ENCODE measurements around the gene WDFY1.
"Not testable (repeated sequence)": the region's sequence is repeated elsewhere in the genome, so short reads cannot be mapped to it uniquely, and the experiment has no call there.

The WDFY1 gene

DNA sequence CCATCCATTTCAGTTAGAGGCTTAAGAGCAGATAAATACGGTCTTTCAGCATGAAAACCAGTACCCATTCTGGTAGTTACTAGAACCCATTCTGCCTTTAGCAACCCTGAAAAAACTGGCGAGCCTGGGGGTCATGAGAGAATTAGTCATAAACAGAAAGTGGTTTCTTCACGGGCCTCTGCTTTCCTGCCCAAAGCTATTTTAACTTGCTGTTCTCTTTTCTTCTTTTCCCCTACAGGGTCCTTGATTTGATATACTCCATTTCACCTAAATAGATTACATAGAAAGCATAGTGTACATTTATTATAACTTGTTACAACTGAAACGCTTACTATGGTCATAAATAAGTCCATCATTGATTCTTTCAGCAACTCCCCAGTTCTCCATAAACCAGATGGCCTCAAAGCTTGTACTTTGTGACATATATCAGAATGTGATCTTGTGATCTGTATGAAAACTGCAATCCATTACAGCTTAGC, 48.3 kb downstream of the WDFY1 start:
- no peak for DNase-seq (ENCODE audit: low spot score)

DNA sequence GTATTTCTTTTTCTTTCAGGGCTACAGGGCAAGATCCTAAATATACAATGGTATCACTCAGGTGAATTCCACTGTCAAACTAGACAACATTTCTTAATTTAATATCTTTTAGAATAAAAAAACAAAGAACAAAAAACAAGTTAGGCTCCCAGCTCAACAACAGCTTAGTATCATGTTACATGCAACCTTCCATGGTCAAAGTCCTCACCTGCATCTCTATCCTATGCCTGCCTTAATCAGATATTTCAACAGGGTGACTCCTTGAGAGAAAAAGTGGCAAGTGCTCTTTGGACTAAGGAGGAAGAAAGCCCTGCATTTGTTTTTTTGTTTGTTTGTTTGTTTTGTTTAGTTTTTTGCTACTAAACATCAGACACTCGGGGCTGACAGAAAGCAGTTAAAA, 50.2 kb downstream of the WDFY1 start:
- no peak for DNase-seq (ENCODE audit: low spot score)

DNA sequence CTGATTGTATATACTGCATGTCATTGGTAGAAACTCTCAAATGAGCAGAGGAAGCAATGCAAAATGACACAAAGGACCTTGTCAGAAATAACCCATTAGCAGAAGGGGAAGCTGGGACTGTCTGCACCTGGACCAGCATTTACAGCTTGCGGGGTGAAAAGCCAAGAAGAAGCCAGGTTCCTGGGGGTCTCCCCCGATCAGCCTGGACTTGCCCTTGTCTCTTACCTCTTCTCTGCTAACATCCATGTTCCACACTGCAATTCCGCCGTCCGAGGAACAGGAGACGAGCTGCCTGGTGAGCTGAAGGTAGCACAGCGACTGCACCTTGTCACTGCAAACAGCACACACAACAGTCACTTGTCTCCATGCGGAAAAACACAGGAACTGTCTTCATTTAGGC, 51.1 kb downstream of the WDFY1 start:
- no peak for DNase-seq (ENCODE audit: low spot score)

DNA sequence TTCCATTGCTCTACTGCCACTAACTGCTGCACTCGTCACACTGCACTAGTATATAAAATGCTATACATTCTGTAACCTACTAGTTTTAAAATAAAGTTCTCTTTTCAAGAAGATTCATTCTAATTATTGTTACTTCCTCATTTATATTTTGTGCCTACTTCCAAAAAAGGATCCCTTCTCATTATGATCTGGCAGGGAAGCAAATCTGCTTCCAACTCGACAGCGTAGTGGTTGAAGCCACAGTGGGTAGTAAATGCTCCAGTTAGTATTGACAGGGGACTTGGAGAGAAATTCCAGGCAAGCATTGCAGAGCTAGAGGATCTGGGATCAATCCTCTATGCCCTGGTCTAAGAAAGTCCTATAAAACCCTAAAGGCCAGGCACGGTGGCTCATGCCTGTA, 54.4 kb downstream of the WDFY1 start:
- no peak for DNase-seq (ENCODE audit: low spot score)

DNA sequence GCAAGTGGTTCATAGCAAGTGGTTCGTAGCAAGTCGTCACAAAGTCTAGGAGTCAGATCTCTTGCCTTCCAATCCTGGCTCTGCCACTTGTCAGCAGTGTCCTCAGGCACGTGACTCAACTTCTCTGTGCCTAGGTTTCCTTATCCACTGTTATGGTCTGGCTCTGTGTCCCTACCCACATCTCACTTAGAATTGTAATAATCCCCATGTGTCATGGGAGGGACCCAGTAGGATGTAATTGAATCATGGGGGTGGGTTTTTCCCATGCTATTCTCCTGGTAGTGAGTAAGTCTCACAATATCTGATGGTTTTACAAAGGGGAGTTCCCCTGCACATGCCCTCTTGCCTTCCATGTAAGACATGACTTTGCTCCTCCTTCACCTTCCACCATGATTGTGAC, 55.9 kb downstream of the WDFY1 start:
- DNase-seq (ENCODE audit: low spot score) = no peak

DNA sequence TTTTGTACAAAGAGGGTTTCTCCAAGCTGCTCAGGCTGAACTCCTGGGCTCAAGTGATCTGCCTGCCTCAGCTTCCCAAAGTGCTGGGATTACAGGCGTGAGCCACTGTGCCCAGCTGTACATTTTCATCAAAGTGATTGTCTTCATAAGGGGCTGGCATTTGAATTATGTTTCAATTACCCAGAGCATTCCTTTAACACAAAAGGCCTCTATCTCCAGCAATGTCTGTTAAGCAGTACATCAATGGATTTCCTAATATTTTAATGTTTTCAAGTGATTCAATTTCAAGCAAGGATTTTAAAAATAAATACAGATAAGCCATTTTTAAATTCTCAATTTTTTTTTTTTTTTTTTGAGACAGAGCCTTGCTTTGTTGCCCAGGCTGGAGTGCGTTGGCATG, 56.9 kb downstream of the WDFY1 start:
- DNase-seq (ENCODE audit: low spot score) = no peak

DNA sequence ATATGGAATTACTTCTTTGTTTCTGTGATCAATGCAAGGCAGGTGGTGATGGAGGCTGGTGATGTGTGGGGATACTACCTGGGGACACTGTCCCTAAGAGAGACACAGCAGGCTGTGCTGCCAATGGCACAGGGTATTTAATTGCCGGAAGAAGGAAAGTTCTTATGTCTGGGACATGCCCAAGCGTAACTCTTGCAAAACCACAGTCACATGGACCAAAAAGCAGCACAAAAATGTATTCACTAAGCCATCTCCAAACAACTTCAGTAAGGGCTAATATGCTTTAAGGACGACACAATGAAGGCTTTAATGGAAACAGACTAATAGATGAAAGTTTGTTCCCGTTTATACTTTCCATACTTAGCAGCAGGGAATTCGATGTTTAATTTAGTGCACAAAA, 58.0 kb downstream of the WDFY1 start:
- DNase-seq (ENCODE audit: low spot score) = no peak

DNA sequence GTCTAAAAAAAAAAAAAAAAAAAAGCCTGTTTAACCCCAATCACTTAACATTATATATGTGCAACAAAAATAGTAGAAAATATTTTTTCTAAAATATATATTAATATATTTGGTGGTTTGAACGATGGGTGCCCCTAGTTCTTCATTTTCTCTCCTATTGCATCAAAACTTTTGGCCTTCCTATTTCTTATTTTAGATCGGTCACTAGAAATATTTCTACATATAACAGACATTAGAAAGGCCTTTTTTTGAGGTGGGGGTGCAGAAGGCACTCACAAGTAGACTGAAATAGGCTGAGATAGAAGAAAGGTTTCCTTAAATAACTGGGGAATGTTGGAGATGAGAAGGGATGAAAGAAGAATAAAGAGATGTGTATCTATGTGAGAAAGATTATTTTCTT, 58.4 kb downstream of the WDFY1 start:
- no peak for DNase-seq (ENCODE audit: low spot score)

DNA sequence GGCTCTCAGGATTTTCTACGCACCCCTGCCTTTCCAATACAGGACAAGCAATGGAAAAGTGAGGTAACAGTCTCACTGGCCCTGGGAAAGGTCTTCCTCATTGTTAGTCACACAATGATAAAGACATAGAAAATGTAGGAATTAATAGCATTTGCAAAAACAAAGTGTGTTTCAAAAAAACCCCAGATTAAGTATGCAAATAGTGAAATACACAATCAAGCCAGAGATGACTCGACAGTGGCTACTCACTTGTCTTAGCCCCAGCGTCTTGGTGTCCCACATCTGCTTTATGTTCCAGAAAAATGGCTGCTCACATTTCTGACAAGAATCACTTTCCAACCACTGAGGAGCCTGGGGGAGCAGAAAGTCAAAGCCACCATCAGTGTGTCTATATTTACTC, 60.7 kb downstream of the WDFY1 start:
- DNase-seq (ENCODE audit: low spot score) = peak; percentile 43

DNA sequence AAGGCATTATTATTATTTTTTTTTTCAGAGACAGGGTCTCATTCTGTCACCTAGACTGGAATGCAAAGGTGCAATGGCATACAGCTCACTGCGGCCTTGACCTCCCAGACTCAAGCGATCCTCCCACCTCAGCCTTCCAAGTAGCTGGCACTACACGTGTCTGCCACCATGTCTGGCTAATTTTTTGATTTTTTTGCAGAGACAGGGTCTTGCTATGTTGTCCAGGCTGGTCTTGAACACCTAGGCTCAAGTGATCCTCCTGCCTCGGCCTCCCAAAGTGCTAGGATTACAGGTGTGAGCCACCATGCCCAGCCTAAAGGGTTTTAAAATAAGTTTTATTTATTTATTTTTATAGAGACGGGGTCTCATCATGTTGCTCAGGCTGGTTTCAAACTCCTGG, 62.4 kb downstream of the WDFY1 start:
- no peak for DNase-seq (ENCODE audit: low spot score)

DNA sequence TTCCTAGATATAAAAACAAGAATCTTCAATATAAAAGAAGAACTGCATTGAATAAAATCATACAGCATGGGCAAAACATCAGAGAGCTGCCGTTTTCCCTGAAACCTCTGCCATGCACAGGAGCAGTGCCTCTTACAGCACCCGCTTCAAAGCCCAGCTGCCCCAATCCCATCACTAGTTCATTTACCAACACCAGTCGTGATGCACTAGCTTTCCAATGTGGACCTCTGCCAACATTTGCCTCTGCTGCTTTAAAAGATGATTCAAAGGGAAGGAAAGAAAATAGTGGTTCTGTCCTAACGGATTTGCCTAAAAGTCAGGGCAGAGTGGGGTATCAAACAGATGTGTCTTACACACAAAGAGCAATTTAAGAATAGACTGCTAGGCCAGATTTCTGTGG, 64.3 kb downstream of the WDFY1 start:
- DNase-seq (ENCODE audit: low spot score) = no peak

DNA sequence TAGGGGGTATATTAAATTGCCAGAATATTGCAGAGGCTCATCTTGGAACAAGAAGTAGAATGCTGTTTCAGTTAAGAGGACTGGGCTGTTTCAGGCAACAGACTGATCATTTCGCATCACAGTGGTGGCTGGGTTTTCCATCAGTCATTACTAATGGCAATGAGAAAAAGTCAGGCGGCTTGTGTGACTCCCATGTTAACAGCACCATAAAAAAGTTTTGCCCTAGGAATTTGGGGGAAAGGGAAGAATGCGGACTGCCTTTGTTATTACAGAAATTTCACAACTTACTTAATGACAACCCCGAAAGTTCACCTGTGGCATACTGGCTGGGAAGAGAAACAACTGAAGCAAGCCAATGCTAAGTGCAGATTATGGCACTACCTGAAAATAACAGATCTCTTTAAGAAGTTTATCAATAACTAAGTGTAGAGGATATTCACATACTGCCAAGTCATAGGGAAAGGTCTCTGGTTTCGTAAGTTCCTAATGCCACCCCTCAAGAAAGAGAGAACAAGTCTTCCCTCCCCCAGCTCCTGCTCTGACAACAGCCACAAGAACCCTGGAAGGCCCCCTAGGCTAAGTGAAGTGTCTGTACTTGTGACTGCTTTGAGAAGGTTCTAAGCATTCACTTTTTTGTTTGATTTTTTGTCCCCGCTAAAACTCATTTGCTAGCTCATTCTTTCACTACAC, 67.3 kb downstream of the WDFY1 start:
- no peak for DNase-seq (ENCODE audit: low spot score)

DNA sequence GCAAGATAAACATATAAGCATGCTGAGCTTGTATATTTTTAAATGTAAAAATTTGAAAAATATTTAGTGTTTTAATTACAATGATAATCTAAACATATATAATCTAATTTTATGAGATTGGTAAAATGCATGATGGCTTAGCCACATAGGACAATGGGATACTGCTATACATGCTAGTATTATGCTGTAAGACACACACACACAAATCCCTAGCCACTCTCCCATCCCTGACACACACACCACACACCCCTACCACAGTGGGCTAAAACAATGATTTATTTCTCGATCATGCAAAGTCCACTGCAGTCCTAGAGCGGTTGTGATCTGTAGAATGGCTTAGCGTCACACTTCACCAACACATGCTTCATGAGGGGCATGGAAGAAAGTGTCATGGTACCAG, 71.5 kb downstream of the WDFY1 start:
- DNase-seq (ENCODE audit: low spot score) = no peak

DNA sequence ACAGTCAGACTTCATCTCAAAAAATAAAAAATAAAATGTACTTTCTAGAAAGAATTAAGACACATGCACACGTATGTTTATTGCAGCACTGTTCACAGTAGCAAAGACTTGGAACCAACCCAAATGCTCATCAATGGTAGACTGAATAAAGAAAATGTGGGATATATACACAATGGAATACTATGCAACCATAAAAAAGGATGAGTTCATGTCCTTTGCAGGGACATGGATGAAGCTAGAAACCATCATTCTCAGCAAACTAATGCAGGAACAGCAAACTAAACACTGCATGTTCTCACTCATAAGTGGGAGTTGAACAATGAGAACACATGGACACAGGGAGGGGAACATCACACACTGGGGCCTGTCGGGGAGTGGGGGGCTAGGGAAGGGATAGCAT, 72.4 kb downstream of the WDFY1 start:
- DNase-seq (ENCODE audit: low spot score) = not testable (repeated sequence)

DNA sequence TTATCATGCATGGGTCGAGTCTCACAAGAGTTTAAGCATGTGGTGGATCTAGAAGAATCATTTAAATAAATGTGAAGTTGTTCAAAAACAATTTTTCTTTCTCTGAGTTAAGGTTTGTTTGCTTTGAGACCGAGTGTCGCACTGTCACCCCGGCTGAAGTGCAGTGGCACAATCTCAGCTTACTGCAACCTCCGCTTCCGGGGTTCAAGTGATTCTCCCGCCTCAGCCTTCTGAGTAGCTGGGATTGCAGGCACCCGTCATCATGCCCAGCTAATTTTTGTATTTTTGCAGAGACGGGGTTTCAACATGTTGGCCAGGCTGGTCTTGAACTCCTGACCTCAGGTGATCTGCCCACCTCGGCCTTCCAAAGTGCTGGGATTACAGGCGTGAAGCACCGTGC, 73.5 kb downstream of the WDFY1 start:
- not testable (repeated sequence) for DNase-seq (ENCODE audit: low spot score)

DNA sequence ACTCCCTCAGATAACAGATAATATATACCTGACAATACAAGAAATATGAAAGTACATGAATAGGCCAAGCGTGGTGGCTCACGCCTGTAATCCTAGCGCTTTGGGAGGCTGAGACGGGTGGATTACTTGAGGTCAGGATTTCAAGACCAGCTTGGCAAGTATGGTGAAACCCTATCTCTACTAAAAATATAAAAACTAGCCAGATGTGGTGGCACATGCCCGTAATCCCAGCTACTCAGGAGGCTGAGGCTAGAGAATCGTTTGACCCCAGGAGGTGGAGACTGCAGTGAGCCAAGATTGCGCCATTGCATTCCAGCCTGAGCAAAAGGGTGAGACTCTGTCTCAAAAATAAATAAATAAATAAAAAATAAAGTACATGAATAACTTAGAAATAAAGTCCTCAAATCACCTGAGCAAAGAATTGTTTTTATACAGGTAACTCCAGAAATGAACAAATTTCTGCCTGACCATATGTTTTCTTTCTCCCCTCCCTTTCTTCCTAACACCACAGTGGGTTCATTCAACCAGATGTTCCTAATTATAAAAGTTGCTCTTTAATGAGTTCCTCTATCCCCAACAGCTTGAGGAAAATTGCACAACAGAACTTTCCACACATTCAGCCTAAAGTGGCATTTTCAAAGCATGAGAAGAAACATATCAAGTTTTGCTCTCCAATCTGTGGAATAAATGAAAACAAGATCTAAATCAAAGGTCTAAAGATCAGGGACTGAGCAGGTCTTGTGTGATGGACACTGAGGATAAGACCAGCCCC, 74.1 kb downstream of the WDFY1 start:
- DNase-seq (ENCODE audit: low spot score) = peak; percentile 30

DNA sequence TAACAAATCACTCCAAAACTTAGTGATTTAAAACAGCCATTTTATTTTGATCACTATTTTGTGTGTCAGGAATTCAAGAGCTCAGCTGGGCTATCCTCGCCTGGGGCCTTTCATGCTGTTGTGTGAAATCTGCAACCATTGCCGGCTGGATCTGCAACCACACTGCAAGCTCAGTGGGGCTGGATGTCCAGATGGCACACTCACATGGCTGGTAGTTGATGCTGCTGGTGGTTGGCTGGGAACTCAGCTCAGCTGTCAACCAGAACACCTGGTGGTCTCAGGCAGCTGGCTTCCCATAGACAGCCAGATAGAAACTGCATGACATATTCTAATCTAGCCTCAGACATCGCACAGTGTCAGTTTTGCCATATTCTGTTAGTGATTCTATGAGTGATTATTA, 77.1 kb downstream of the WDFY1 start:
- DNase-seq (ENCODE audit: low spot score) = no peak

DNA sequence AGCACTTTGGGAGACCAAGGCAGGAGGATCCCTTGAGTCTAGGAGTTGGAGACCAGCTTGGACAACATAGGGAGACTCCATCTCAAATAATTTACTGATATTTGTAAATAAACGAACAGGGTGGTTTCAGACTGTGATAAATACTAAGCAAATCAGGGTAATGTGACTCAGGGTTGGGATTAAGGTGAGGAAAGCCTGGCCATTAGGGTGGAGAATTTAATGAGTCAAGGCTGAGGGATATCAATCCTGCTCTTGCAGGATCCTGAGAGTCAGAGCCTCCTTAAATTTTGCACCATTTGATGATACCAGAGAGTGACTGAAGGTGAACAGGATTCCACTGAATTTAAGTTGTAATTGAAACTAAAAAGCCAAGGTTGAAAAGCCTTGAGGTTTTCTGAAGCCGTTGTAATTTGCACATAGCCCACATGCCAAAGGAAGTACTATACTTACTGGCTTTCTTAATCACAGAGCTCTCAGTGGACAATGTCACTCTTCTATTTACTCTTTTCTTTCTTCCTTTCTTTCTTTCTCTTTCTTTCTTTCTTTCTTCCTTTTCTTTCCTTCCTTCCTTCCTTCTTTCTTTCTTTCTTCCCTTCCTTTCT, 79.1 kb downstream of the WDFY1 start:
- DNase-seq (ENCODE audit: low spot score) = no peak

DNA sequence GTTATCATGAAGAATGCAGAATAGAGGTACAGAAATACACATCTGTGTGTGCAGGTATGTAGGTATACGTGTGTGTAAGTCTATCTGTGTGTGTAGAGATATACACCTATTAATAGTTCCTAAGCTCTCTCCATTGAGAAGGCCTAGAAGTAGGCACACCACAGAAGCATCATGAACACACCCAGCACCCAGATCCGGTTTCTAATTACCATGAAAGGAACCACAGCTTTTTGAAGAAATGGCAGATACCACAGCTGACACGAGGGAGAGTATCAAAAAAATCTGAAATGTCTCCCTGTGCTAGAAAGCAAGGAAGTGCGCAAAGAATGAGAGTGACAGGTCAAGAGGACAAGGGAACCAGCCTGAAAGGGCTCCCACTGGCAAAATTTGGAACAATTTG, 80.0 kb downstream of the WDFY1 start:
- no peak for DNase-seq (ENCODE audit: low spot score)

DNA sequence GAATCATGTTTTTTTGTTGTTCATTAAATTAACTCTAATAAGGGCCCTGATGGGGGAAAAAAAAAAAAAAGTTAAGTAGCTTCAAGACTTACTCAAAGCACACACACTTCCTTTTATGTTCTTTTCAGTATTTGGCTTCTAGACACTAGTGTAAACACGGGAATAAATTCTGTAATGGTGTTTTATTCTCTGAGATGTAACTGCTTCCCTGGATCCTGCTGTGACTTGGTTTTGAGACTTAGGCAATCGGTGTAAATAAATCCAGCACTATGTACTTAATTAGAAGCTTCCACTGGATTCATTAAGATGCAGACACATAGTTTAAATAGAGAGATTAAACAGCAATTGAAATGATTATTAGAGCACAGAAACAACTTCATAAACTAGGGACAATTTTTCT, 81.6 kb downstream of the WDFY1 start:
- DNase-seq (ENCODE audit: low spot score) = no peak

DNA sequence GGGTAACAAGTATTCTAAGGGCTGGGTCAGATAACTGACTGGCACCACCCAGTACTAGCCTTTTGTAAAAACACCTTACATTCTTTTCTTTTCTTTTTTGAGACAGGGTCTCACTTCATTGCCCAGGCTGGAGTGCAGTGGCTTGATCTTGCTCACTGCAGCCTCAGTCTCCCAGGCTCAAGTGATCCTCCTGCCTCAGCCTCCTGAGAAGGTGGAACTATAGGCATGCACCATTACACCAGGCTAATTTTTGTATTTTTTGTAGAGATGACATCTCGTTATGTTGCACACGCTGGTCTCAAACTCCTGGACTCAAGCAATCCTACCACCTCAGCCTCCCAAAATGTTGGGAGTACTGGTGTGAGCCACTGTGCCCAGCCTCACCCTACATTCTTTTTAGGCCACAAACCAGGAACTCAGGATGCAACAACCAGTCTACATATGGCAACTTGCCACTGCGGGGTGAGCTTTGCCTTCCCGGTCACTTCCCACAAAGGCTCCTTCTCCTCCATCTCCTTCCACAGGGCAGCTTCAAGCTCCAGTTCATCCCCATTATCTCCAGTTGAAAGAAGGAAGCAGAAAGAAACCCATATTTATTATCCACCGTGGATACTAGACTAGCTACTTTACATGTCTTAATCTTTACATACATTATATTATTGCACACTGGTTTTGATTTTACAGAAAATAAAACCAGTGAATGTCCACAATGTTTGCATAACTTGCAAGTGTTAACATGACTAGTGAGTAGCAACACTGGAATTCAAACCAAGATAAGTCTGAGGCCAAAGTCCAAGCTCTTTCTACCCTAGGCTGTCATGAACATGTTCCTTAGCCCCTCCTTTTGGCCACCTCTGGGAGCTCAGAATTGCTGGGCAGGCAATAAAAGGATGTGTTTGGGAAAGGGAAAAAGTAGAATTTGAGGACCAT, 84.1 kb downstream of the WDFY1 start:
- peak; percentile 73 for DNase-seq (ENCODE audit: low spot score)

DNA sequence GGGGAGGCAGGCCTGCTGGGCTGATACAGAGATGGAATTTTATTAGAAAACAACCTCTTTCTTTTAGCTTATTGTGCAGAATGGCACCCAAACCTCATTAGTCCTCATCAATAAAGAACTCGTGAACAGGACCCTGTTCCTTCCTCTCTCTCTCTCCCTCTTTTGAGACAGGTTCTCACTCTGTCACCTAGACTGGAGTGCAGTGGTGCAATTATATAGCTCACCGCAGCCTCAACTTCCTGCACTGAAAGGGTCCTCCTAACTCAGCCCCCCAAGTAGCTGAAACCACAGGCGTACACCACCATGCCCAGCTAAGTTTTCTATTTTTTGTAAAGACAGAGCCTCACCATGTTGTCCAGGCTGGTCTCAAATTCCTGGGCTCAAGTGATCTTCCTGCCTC, 86.1 kb downstream of the WDFY1 start:
- no peak for DNase-seq (ENCODE audit: low spot score)

Measured in AG08395 (cell line).